ENCODE results near the gene NXPE1. TPM values are rescaled to one million over a fixed set of nuclear protein-coding genes. Genes with fewer than 3 reads are reported as not detected.
"Not testable (repeated sequence)": the region's sequence is repeated elsewhere in the genome, so short reads cannot be mapped to it uniquely, and the experiment has no call there.

Gene NXPE1
- not detected in 3 replicates for total RNA-seq

GRCh38 chr11:114559425-114560310 lies at the start of gene NXPE1:
Gene NXPE1 (minus strand): TSS chr11:114559881. CDS start chr11:114551201, 8,680 bp downstream.
- Mint-ChIP-seq H3K27ac (no peak within 1 kb of the TSS), H3K4me1 (peaks cover 13% of the 10 kb centered on the region), H3K36me3 (no peaks in the 10 kb centered on the region), H3K4me3 (no peak within 1 kb of the TSS), H3K27me3 (ENCODE audit: low read depth) (no peaks in the 10 kb centered on the region), H3K9me3 (peaks cover 8% of the 10 kb centered on the region)
- DNase-seq (ENCODE audit: low spot score in 2 of 2, unreplicated experiment in 2 of 2), result no peak
- no peak for TF ChIP-seq CTCF (IDR thresholded peaks at IDR 0.05; ENCODE audit: unreplicated experiment)

- Mint-ChIP-seq H3K36me3 (no peaks in the 10 kb centered on the region), H3K27me3 (ENCODE audit: low read depth) (no peaks in the 10 kb centered on the region), H3K9me3 (peaks cover 45% of the 10 kb centered on the region), H3K27ac (no peak overlapping the region), H3K4me3 (no peak overlapping the region), H3K4me1 (no peaks in the 10 kb centered on the region)
- DNase-seq (ENCODE audit: low spot score in 2 of 2, unreplicated experiment in 2 of 2), result no peak
- no peak for TF ChIP-seq CTCF (IDR thresholded peaks at IDR 0.05; ENCODE audit: unreplicated experiment)
Measured at GRCh38 chr11:114609429-114609828, 49.7 kb upstream of the NXPE1 start.

- not testable (repeated sequence) for H3K27ac Mint-ChIP-seq; H3K4me3 Mint-ChIP-seq; H3K36me3 Mint-ChIP-seq; DNase-seq (ENCODE audit: low spot score in 2 of 2, unreplicated experiment in 2 of 2); H3K4me1 Mint-ChIP-seq; H3K27me3 Mint-ChIP-seq (ENCODE audit: low read depth)
- H3K9me3 Mint-ChIP-seq, result peaks cover 43% of the 10 kb centered on the region
Measured at GRCh38 chr11:114608605-114609004, 48.9 kb upstream of the NXPE1 start.

- TF ChIP-seq CTCF (IDR thresholded peaks at IDR 0.05; ENCODE audit: unreplicated experiment), result no peak
Measured at GRCh38 chr11:114607753-114608459, 48.2 kb upstream of the NXPE1 start.

GRCh38 chr11:114606802-114607075 lies 47.1 kb upstream of the NXPE1 start:
- not testable (repeated sequence) for H3K36me3 Mint-ChIP-seq; H3K27me3 Mint-ChIP-seq (ENCODE audit: low read depth); H3K27ac Mint-ChIP-seq; H3K4me1 Mint-ChIP-seq; H3K4me3 Mint-ChIP-seq; DNase-seq (ENCODE audit: low spot score in 2 of 2, unreplicated experiment in 2 of 2)
- H3K9me3 Mint-ChIP-seq, result peaks cover 41% of the 10 kb centered on the region

More at GRCh38 chr11:114607753-114608459, 48.2 kb upstream of the NXPE1 start:
- Mint-ChIP-seq H3K9me3 (peaks cover 44% of the 10 kb centered on the region), H3K27ac (no peak overlapping the region), H3K4me3 (no peak overlapping the region), H3K4me1 (no peaks in the 10 kb centered on the region), H3K36me3 (no peaks in the 10 kb centered on the region), H3K27me3 (ENCODE audit: low read depth) (no peaks in the 10 kb centered on the region)
- no peak for DNase-seq (ENCODE audit: low spot score in 2 of 2, unreplicated experiment in 2 of 2)

- no peaks in the 10 kb centered on the region for H3K4me1 Mint-ChIP-seq
- H3K27ac Mint-ChIP-seq, result no peak overlapping the region
- no peak for TF ChIP-seq CTCF (IDR thresholded peaks at IDR 0.05; ENCODE audit: unreplicated experiment)
- no peak for DNase-seq (ENCODE audit: low spot score in 2 of 2, unreplicated experiment in 2 of 2)
- no peak overlapping the region for H3K4me3 Mint-ChIP-seq
- H3K27me3 Mint-ChIP-seq (ENCODE audit: low read depth), result no peaks in the 10 kb centered on the region
- H3K9me3 Mint-ChIP-seq, result peaks cover 37% of the 10 kb centered on the region
- no peaks in the 10 kb centered on the region for H3K36me3 Mint-ChIP-seq
Measured at GRCh38 chr11:114606003-114606801, 46.5 kb upstream of the NXPE1 start.
